Skeletal muscle tissue (tissue), 4 donors: ENCODE data around the gene CPZ. TPM values are rescaled to one million over a fixed set of nuclear protein-coding genes. Genes with fewer than 3 reads are reported as not detected.

ENCODE experiments used
- H3K27ac ChIP-seq: one replicate; pipeline ENCODE4 v1.7.0; 2013; ENCODE audit warnings: mild to moderate bottlenecking, low read depth, low read length, inconsistent platforms
- H3K27me3 ChIP-seq, 3 donors: one replicate each; pipeline ENCODE4 v1.7.0; 2013; ENCODE audit warnings: low read length in 3 of 3; ENCODE audit not compliant: control insufficient read depth in 3 of 3, insufficient read depth in 3 of 3
- H3K36me3 ChIP-seq, 3 donors: one replicate each; pipeline ENCODE4 v1.7.0; 2013; ENCODE audit warnings: low read length in 3 of 3; ENCODE audit not compliant: control insufficient read depth in 3 of 3, insufficient read depth in 3 of 3
- H3K4me1 ChIP-seq, 3 donors: one replicate each; pipeline ENCODE4 v1.7.0; 2013; ENCODE audit warnings: low read length in 3 of 3, mild to moderate bottlenecking in 3 of 3; ENCODE audit not compliant: control insufficient read depth in 3 of 3, insufficient read depth in 3 of 3
- H3K4me3 ChIP-seq, 3 donors: one replicate each; pipeline ENCODE4 v1.7.0; 2013; ENCODE audit warnings: low read length in 3 of 3
- H3K9ac ChIP-seq, 3 donors: one replicate each; pipeline ENCODE4 v1.7.0; 2013; ENCODE audit warnings: low read length in 3 of 3, mild to moderate bottlenecking in 3 of 3, moderate library complexity in 2 of 3, low read depth in 1 of 3
- H3K9me3 ChIP-seq, 3 donors: one replicate each; pipeline ENCODE4 v1.7.0; 2013; ENCODE audit warnings: low read length in 3 of 3; ENCODE audit not compliant: control insufficient read depth in 3 of 3
- total RNA-seq: library from RNA; depleted of rRNA; stranded (reverse); fragments of >200 nt; gene quantifications from one replicate; pipeline ENCODE4 v1.2.3, GENCODE V29; 2014
- donor health status: Osteomylitis.

The CPZ gene
- total RNA-seq, 1 donor from 2014 or later: 11.5 TPM

DNA sequence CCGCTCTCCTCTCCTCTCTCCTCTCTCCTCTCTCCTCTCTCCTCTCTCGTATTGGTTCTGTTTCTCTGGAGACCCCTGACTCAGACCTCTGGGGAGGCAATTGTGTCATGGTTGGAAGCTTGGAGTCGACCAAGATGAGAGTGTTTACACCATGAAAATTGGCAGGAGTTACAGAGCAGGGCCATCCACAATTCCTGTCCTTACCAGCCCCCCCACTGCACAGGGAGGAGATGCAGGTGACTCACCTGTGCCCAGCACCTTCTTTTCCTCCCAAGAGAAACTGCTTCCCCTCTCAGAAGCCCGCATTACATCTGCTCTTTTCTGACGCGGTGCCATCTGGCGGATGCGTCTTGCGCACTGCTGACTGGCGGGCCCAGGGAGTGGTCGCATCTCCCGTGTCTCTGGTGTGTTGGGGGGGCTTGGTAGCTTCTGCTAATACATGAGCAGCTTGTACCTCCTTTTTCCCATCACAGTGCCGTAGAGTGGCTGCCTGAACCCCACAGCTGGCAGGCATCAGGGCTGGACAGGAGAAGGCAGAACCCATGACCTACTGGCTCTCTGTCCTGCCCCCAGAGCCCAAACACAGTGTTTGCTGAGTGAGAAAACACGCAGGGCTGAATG, 43.7 kb upstream of the CPZ start:
- Histone ChIP-seq H3K27me3 (peaks cover 0 to 3% (median 0%) of the 10 kb centered on the region in 3 donors), H3K27ac (no peak overlapping the region), H3K36me3 (no peaks in the 10 kb centered on the region), H3K9me3 (no peaks in the 10 kb centered on the region), H3K4me3 (no peak overlapping the region), H3K4me1 (no peaks in the 10 kb centered on the region), H3K9ac (no peak overlapping the region)

DNA sequence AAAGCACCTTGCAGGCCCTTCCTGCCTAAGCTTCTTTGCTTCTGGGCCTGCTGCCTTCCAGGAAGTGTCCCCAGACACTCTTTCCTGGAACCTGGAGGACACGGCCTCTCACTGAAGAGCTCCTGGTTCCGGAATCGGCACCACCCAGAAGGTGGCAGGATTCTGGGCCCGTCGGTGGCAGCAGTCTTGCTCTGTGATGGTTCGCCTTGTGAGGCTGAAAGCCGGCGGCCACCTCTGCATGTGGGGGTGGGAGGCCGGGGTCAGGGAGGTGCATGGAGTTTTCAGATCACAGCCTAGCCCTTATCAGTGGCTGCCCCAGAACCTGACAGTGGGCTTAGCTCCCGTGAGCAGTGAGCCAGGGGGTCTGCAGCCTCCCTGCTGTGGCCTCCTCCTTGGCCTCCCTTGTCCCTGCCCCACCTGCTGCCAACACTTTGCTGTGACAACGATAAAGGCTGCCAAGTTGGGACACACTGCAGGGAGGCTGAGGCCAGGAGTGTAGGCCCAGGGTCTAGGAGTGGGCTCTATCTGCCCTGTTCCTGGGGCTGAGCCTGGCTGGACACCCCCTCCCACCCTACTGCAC, 43.1 kb upstream of the CPZ start:
- H3K4me1 ChIP-seq: no peaks in the 10 kb centered on the region
- H3K9ac ChIP-seq: no peak overlapping the region
- no peaks in the 10 kb centered on the region for H3K36me3 ChIP-seq
- no peak overlapping the region for H3K27ac ChIP-seq
- no peaks in the 10 kb centered on the region for H3K9me3 ChIP-seq
- H3K27me3 ChIP-seq: peaks cover 0 to 3% (median 0%) of the 10 kb centered on the region in 3 donors
- H3K4me3 ChIP-seq: no peak overlapping the region

DNA sequence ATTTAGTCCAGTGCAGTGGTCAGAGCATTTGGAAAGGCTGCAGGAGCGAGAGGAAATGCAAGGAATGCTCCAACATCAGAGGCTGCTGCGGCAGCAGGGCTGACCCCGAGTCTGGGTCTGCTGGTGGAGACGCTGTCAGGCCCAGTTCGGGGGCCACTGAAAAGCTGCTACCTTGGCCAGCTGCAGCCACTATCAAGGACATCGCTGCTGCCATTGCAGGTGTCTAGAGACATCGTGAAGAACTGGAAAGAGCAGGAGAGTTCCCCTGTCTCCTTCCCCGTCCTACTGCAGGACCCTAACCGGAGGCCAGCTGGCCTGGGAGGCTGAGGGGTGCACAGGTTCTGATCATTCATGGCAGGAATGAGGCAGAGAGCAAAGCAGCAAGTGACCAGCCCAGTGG, 41.9 kb upstream of the CPZ start:
- H3K27ac ChIP-seq: no peak overlapping the region
- peaks cover 0 to 3% (median 0%) of the 10 kb centered on the region in 3 donors for H3K27me3 ChIP-seq
- H3K9me3 ChIP-seq: no peaks in the 10 kb centered on the region
- H3K9ac ChIP-seq: no peak overlapping the region
- H3K36me3 ChIP-seq: no peaks in the 10 kb centered on the region
- no peaks in the 10 kb centered on the region for H3K4me1 ChIP-seq
- no peak overlapping the region for H3K4me3 ChIP-seq

DNA sequence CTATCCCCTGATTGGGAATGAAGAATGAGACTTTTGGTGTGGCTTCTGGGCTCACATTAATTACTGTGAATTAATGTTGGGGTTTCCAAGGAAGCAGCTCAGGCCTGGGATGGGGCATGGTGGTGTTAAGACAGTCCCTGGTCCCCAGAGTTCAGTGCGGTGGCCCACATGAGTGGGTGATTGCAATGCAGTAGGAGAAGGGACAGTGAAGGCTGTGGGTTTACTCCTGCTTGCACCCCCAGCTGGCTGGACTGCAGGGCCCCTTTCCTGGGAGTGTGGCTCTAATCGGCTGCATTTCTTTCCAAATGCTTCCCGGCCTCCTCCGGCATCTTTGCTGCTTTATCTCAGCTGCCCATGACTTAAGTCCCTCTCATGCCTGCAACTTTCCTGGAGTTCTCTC, 40.5 kb upstream of the CPZ start:
- H3K27ac ChIP-seq: no peak overlapping the region
- no peaks in the 10 kb centered on the region for H3K9me3 ChIP-seq
- peaks cover 0 to 3% (median 0%) of the 10 kb centered on the region in 3 donors for H3K27me3 ChIP-seq
- no peaks in the 10 kb centered on the region for H3K36me3 ChIP-seq
- no peak overlapping the region for H3K4me3 ChIP-seq
- no peak overlapping the region for H3K9ac ChIP-seq
- H3K4me1 ChIP-seq: no peaks in the 10 kb centered on the region

DNA sequence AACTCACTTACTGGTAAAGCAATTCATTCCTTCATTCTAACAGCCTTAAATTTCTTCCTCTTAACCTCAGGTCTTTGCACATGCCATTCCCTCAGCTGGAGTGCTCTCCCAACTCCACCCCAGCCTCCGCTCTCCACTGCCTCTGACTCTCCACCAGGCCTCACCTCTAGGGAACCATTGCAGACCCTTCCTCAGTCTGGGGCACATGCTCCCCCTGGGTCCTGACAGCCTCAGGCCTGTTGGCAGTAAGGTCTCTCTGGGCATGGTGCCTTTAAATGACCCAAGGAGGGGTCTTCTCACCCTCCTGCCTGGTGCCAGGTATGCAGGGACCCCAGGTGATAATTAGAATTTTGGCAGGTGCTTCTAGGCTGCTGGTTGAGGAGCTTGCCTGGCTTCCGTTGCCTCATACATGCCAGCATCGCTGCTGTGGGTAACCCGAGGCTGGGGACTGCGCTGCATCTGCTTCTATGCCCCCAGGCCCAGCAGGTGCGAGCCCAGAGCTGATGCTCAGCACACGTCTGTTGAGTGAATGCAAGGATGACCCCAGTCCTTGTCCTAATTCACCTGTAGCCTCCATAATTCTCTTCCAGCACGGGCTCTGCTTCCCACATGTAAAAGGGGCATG, 39.9 kb upstream of the CPZ start:
- H3K4me3 ChIP-seq: no peak overlapping the region
- peaks cover 0 to 3% (median 0%) of the 10 kb centered on the region in 3 donors for H3K27me3 ChIP-seq
- H3K27ac ChIP-seq: no peak overlapping the region
- H3K4me1 ChIP-seq: no peaks in the 10 kb centered on the region
- no peaks in the 10 kb centered on the region for H3K36me3 ChIP-seq
- H3K9me3 ChIP-seq: no peaks in the 10 kb centered on the region
- no peak overlapping the region for H3K9ac ChIP-seq

DNA sequence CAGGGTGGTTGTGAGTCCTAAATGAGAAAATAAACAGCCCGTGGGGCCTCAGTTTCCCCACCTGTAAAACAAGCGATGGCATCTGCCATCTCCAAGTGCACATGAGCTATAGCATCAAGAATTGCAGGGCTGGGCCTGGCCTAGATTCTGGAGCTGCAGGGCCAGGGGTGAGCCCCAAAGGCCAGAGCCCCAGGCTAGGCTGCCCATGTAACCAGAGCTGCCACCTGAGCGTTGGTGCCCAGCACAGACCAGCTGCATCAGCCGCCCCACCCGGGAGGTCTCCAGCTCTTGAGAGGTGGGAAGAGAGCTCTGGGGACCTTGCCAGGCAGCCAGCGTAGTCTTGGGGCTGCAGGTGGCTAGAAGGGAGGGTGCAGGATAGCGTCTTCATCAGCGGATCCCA, 39.3 kb upstream of the CPZ start:
- H3K27me3 ChIP-seq: peaks cover 0 to 5% (median 0%) of the 10 kb centered on the region in 3 donors

DNA sequence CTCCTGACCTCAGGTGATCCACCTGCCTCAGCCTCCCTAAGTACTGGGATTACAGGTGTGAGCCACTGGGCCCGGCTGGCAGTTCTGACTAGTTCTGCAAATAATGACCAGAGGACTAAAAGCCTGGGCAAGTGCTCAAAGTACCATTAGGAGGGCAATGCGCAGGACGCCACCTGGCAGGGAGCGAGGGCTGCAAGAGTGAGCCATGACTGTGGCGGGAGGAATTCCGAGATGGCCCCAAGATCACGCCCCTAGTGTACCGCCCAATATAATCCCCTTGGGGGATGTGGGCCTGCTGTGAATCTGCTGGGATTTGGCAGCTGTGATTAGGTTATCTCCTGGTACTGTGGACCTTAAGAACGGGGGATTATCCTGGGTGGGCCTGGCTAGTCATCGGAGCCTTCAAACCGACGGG, 38.6 kb upstream of the CPZ start:
- H3K27me3 ChIP-seq: peaks cover under 1 to 12% (median 6%) of the 10 kb centered on the region in 3 donors
- no peaks in the 10 kb centered on the region for H3K36me3 ChIP-seq
- no peaks in the 10 kb centered on the region for H3K4me1 ChIP-seq
- no peak overlapping the region for H3K4me3 ChIP-seq
- no peak overlapping the region for H3K27ac ChIP-seq
- H3K9me3 ChIP-seq: no peaks in the 10 kb centered on the region
- no peak overlapping the region for H3K9ac ChIP-seq

More for the DNA sequence above, 39.3 kb upstream of the CPZ start:
- Histone ChIP-seq H3K9ac (no peak overlapping the region), H3K4me3 (no peak overlapping the region), H3K27ac (no peak overlapping the region), H3K9me3 (no peaks in the 10 kb centered on the region), H3K36me3 (no peaks in the 10 kb centered on the region), H3K4me1 (no peaks in the 10 kb centered on the region)

DNA sequence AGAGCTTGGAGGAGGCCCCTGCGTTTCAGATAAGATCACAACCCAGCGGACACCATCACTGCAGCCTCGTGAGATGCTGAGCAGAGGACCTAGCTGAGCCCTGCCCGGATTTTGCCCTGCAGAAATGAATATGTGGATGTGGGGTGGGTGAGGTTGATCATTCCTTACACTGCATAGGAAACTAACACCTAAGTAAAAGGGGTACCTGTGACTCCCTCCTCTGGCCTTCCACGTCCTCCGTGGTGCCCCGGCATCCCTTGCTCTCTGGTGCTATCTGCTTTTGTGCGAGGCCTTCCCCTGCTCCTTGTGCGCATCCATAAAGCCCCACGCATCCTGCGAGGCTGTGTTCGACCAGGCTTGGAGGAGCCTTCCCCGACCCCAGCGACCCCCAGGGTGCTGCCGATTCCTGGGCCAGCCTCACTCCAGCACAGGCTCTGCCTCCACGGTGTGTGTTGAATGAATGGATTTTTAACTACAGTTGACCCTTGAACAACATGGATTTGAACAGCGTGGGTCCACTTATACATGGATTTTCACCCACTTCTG, 37.9 kb upstream of the CPZ start:
- no peaks in the 10 kb centered on the region for H3K36me3 ChIP-seq
- H3K4me1 ChIP-seq: no peaks in the 10 kb centered on the region
- H3K4me3 ChIP-seq: no peak overlapping the region
- H3K9ac ChIP-seq: no peak overlapping the region
- H3K27me3 ChIP-seq: peaks cover 3 to 18% (median 8%) of the 10 kb centered on the region in 3 donors
- no peaks in the 10 kb centered on the region for H3K9me3 ChIP-seq
- no peak overlapping the region for H3K27ac ChIP-seq

DNA sequence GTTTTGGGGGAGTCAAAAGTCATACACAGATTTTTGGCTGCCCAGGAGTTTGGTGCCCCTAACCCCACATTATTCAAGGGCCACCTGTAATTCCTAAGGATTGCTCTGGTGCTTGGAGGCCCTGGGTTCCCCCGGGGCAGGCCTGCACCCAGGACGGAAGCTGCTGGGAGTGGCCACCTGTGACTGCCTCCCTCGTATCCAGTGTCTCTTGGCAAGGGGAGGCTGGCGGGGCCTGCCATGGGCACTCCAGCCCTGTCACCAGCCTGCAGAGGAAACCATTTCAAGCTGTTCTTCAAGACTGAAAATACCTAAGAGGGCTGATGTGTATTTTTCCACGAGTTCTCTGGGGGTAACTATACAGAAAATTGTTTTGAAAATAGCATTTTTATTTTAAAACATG, 36.8 kb upstream of the CPZ start:
- H3K27ac ChIP-seq: no peak overlapping the region
- H3K4me3 ChIP-seq: no peak overlapping the region
- H3K27me3 ChIP-seq: peaks cover 3 to 24% (median 8%) of the 10 kb centered on the region in 3 donors
- no peaks in the 10 kb centered on the region for H3K36me3 ChIP-seq
- no peak overlapping the region for H3K9ac ChIP-seq
- H3K4me1 ChIP-seq: no peaks in the 10 kb centered on the region
- peaks cover 0 to 2% (median 0%) of the 10 kb centered on the region in 3 donors for H3K9me3 ChIP-seq
